Endothelial cell (in vitro differentiated cells): ENCODE results near the gene TBC1D30. TPM values are rescaled to one million over a fixed set of nuclear protein-coding genes. Genes with fewer than 3 reads are reported as not detected.

Experiments used
- DNase-seq: peaks from one replicate; pipeline ENCODE4 v3.0.0; 2021; ENCODE audit warnings: low spot score
- H3K27ac Mint-ChIP-seq: one replicate; pipeline ENCODE4 v1.8.0; 2021; ENCODE audit warnings: mixed read lengths, inconsistent platforms; ENCODE audit not compliant: unreplicated experiment
- H3K27me3 Mint-ChIP-seq: one replicate; pipeline ENCODE4 v1.8.0; 2021; ENCODE audit warnings: mild to moderate bottlenecking, moderate library complexity, mixed read lengths, inconsistent platforms; ENCODE audit not compliant: unreplicated experiment
- H3K36me3 Mint-ChIP-seq: one replicate; pipeline ENCODE4 v1.8.0; 2021; ENCODE audit warnings: mild to moderate bottlenecking, low read depth, mixed read lengths, inconsistent platforms; ENCODE audit not compliant: unreplicated experiment
- H3K4me1 Mint-ChIP-seq: one replicate; pipeline ENCODE4 v1.8.0; 2021; ENCODE audit warnings: mild to moderate bottlenecking, mixed read lengths, inconsistent platforms; ENCODE audit not compliant: unreplicated experiment
- H3K4me3 Mint-ChIP-seq: one replicate; pipeline ENCODE4 v1.8.0; 2021; ENCODE audit warnings: mild to moderate bottlenecking, mixed read lengths, inconsistent platforms; ENCODE audit not compliant: unreplicated experiment
- H3K9me3 Mint-ChIP-seq: one replicate; pipeline ENCODE4 v1.8.0; 2021; ENCODE audit warnings: mixed read lengths, inconsistent platforms; ENCODE audit not compliant: unreplicated experiment
- CTCF ChIP-seq: fragments of 200-600 bp; sonication (generic); IDR thresholded peaks from one replicate; pipeline ENCODE4 v1.5.0; 2021; ENCODE audit warnings: antibody characterized with exemption; ENCODE audit not compliant: unreplicated experiment
- total RNA-seq: library from RNA; stranded (reverse); fragmentation: NEBNext Ultra II Directional; extraction: Animal tissue kit (Norgen Biotek cat#: 25700); gene quantifications from one replicate; pipeline ENCODE4 v1.2.1, GENCODE V29; 2021; ENCODE audit not compliant: unreplicated experiment

TBC1D30 gene
- total RNA-seq, 1 donor from 2014 or later, result 3.6 TPM

GRCh38 chr12:64860446-64860998 is 36.1 kb downstream of the TBC1D30 start:
- Mint-ChIP-seq H3K4me1 (no peaks in the 10 kb centered on the region), H3K27ac (no peak overlapping the region), H3K27me3 (no peaks in the 10 kb centered on the region), H3K36me3 (no peaks in the 10 kb centered on the region), H3K9me3 (no peaks in the 10 kb centered on the region), H3K4me3 (no peak overlapping the region)
- TF ChIP-seq CTCF, result no peak
- no peak for DNase-seq

- Mint-ChIP-seq H3K27me3 (no peaks in the 10 kb centered on the region), H3K36me3 (no peaks in the 10 kb centered on the region), H3K4me1 (no peaks in the 10 kb centered on the region), H3K4me3 (no peak overlapping the region), H3K27ac (no peak overlapping the region), H3K9me3 (no peaks in the 10 kb centered on the region)
- no peak for TF ChIP-seq CTCF
- no peak for DNase-seq
Measured at GRCh38 chr12:64864319-64864718, 39.9 kb downstream of the TBC1D30 start.

- H3K9me3 Mint-ChIP-seq, result no peaks in the 10 kb centered on the region
- no peaks in the 10 kb centered on the region for H3K27me3 Mint-ChIP-seq
- H3K27ac Mint-ChIP-seq, result no peak overlapping the region
- no peak for TF ChIP-seq CTCF
- DNase-seq, result no peak
- no peaks in the 10 kb centered on the region for H3K4me1 Mint-ChIP-seq
- no peaks in the 10 kb centered on the region for H3K36me3 Mint-ChIP-seq
- no peak overlapping the region for H3K4me3 Mint-ChIP-seq
Measured at GRCh38 chr12:64875186-64875585, 50.7 kb downstream of the TBC1D30 start.

GRCh38 chr12:64876388-64877071 is 52.1 kb downstream of the TBC1D30 start:
- no peak overlapping the region for H3K4me3 Mint-ChIP-seq
- H3K4me1 Mint-ChIP-seq, result no peaks in the 10 kb centered on the region
- H3K36me3 Mint-ChIP-seq, result no peaks in the 10 kb centered on the region
- H3K9me3 Mint-ChIP-seq, result no peaks in the 10 kb centered on the region
- no peak overlapping the region for H3K27ac Mint-ChIP-seq
- no peak for TF ChIP-seq CTCF
- DNase-seq, result no peak
- no peaks in the 10 kb centered on the region for H3K27me3 Mint-ChIP-seq

- H3K4me1 Mint-ChIP-seq, result no peaks in the 10 kb centered on the region
- H3K36me3 Mint-ChIP-seq, result no peaks in the 10 kb centered on the region
- no peak for DNase-seq
- H3K27me3 Mint-ChIP-seq, result no peaks in the 10 kb centered on the region
- H3K9me3 Mint-ChIP-seq, result no peaks in the 10 kb centered on the region
- no peak overlapping the region for H3K27ac Mint-ChIP-seq
- no peak for TF ChIP-seq CTCF
- H3K4me3 Mint-ChIP-seq, result no peak overlapping the region
Measured at GRCh38 chr12:64877363-64878004, 53.0 kb downstream of the TBC1D30 start.
